Stimulated activated naive CD4-positive, alpha-beta T cell (primary cell): ENCODE data around the gene SLC35B2.
A peak's percentile ranks its signal among the peaks of the same experiment; 100 is the strongest.

Experiments
- DNase-seq, 6 experiments: peaks; one replicate each; lab custom pipeline; 2025; lab: John Stamatoyannopoulos, UW

Gene SLC35B2

DNA sequence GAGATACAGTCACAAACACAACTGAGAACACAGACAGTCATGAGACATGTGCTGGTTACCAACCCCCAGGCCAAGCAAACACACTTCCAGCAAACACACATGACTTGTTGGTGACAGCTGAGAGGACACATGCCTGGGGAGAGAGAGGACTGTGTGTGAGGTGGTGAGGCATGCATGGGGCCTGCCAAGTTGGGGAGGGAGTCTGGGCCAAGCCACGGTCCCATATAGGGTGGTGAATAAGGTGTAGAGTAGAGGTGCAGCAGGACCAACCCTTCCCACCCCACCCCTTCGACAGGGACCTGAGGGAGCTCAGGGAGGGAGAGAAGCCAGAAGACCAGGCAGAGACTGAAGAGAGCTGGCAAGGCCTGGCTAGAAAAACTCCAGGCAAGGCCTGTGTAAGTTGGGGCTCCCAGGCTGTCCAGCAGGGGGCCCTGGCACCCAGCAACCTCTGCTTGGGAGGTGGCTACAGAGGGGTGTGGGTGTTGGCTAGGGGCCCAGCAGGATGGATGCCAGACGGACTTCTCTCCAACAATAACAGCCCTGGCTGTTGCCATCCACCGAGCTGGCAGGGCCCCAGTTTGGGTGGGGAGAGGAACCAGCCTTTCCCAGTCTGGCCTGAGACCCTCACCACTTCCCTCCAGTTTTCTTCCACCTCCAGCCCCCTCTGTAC is 35.9 kb downstream of the SLC35B2 start:
- peak; percentile 51 to 71 (median 64) for DNase-seq

DNA sequence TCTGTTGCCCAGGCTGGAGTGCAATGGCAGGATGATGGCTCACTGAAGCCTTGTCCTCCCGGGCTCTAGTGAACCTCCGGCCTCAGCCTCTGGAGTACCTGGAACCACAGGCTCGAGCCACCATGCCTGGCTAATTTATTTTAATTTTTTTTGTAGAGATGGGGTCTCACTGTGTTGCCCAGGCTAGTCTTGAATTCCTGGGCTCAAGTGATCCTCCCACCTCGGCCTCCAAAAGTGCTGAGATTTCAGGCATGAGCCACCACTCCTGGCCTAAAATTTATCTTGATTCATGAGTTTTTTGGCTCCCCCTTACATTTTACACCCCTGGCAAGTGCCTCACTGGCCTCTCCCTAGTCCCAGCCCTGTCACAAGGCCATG is 36.4 kb downstream of the SLC35B2 start:
- no peak for DNase-seq

DNA sequence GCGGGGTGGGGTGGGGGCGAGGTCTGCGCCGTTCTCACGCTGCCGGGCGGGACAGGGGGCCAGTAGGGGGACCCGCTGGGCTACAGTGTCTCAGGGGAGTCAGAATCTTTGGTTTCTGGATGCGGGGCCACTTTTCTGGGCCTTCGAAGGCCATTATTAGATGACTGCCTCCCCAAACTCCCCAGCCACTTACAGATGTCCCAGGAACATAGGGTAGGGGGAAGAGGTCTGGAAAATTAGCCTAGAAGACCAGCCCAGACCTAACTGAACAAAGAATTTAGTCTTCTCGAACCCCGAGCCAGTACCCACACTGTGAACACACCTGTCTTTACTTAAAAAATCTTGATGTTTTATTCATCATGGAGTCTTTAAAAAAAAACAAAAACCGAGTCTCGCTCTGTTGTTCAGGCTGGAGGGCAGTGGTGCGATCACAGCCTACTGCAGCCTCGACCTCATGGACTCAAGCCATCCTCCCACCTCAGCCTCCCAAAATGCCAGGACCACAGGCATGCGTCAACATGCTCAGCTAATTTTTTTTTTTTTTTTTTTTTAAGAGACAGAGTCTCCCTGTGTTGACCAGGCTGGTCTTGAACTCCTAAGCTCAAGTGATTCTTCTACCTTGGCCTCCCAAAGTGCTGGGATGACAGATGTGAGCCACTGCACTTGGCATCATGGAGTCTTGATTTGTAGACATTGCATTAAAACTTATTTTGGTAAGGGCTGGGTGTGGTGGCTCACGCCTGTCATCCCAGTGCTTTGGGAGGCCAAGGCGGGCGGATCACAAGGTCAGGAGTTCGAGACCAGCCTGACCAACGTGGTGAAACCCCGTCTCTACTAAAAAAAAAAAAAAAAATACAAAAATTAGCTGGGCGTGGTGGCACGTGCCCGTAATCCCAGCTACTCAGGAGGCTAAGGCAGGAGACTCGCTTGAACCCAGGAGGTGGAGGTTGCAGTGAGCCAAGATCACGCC is 37.2 kb downstream of the SLC35B2 start:
- no peak for DNase-seq

DNA sequence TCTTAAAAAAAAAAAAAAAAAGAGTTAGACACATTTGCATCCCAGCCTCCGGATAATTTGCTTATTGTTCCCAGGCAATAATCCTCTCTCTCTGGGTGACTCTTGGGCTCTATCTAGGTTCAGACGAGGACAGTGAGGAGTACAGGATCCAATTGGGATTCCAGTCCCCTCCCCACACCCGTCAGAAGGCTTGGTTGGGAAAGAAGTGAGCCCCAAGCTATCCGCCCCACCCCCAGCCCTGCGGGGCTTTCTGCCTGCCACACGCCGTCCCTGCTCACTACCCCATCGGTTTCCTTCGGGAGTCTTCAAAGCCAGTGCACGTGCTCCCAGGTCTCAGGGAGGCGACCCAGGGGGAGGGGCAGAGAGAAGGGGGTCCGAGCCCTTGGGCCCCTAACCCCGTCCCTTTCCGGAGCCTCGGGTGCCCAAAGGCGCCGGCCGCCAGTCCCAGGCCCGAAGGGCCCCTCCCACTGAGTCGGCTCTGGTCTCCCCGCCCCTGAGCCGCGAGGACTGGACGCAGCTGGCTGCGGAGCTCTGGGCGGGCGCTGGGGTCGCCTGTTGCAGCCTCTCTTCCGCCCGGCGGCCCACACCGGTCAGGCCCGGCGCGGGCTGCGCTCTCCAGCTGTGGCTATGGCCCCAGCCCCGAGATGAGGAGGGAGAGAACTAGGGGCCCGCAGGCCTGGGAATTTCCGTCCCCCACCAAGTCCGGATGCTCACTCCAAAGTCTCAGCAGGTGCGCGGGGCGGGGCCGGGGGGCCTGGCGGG is 38.1 kb downstream of the SLC35B2 start:
- DNase-seq = peak in 1 of 6 experiments; percentile 24

DNA sequence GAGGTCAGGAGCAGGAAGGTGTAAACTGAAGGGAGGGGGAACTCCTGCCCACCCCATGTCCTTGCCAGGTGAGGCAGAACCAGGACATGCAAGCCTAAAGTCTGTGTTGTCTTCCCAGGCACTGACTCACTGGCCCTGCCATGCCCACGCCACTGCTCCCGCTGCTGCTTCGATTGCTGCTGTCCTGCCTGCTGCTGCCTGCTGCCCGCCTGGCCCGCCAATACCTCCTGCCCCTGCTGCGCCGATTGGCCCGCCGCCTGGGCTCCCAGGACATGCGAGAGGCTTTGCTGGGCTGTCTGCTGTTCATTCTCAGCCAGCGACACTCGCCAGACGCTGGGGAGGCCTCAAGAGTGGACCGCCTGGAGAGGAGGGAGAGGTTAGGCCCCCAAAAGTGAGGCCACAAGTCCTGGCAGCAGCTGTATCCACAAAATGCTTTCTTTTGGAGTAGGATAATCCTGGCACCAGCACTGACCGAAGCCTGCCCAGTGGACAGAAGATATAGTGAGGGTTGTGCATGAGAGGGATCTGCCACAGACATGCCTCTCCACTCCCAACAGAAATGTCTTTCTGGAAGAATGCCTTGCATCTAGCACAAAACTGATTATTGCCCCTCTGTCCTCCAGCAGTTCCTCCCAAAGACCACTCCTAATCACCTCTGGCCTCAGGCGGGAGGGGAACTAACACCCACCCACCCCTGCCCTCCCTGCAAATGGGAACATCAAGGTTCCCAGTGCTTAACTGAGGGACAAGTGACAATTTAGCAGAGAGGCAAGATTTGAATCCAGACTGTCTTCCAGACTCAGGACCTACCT is 39.8 kb downstream of the SLC35B2 start:
- no peak for DNase-seq

DNA sequence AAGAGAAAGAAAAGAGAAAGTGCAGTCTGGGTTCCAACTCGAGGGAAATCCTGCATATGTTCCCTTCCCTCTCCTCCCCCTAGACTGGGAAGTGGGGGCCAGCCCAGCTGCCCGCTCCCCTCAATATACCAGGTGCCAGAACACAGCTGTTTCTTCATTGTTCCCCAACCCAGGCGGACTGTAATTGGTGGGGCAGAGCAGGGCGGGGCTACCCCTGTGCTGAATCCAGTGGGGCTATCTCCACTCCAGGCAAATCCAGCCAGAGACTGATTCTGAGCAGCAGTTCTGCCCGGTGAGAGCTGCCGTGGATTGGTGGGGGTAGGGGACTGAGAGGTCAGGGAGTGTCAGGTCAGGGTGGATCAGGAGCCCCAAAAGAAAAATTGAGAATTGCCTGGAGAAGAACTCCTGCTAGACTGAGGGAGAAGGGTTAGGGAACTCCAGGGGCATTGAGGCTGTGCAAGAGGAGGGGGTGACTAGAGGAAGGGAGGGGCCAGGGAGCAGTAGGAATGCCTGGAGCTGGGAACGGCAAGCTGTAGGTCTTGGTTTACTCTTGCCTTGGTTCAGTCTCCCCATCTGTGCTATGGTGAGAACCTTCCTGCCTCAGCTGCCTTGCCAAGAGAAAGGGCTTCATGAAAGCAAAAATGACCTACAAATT is 40.5 kb downstream of the SLC35B2 start, which contains the start of gene MYMX:
MYMX (plus strand) TSS at position 250 of the 655 bp plus-strand sequence. CDS start 546 bp downstream, outside the sequence.
- no peak for DNase-seq

DNA sequence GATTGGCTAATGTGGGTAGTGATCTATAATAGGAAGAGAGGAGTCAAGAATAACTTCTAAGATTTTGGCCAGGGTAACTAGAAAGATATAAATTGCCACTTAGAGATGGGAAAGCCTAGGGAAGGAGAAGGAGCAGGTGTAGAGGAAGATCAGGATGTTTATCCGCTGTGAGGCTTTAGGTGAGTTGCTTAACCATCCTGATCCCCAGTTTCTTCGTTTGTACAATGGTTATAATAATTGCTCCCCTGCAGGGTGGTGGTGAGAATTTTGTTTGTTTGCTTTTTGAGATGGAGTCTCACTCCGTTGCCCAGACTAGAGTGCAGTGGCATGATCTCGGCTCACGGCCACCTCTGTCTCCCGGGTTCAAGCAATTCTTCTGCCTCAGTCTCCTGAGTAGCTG is 43.0 kb downstream of the SLC35B2 start:
- no peak for DNase-seq

DNA sequence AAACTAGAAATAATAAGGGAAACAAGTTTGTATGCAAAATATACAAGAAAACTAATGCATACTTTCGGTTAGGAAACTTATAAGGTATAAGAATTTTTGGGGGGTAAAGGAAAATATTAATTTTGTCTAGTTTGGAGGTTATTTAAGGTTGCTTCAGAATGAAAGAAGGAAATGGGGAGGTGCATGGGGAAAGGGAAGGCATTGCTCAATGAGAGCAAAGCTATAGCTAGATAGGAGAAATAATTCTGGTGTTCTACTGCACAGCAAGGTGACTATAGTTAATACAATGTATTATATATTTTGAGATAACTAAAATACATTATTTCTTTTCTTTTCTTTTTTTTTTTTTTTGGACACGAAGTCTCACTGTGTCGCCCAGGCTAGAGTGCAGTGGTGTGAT is 46.0 kb downstream of the SLC35B2 start:
- no peak for DNase-seq

DNA sequence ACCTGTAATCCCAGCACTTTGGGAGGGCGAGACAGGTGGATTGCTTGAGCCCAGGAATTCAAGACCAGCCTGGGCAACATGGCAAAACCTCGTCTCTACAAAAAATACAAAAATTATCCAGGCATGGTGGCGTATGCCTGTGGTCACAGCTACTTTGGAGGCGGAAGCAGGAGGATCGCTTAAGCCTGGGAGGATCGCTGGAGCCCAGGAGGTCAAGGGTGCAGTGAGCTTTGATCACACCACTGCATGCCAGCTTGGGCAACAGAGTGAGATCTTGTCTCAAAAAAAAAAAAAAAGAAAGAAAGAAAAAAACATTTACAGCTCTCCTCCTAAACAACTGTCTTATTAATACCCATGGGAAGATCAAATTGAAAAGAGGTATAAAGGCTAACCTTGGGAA is 49.4 kb downstream of the SLC35B2 start:
- no peak for DNase-seq
